Small intestine (tissue), 7 donors: ENCODE results near the gene ANKIB1. TPM values are rescaled to one million over a fixed set of nuclear protein-coding genes. Genes with fewer than 3 reads are reported as not detected.
"Not testable (repeated sequence)": the region's sequence is repeated elsewhere in the genome, so short reads cannot be mapped to it uniquely, and the experiment has no call there.

Experiments
- DNase-seq, 2 donors: peaks; one replicate each; pipeline versions ENCODE4 v3.0.0 to v3.0.0-alpha.2; 2013
- FAIRE-seq: peaks from 2 replicates; lab custom pipeline; 2012; peaks lifted over from hg19 to GRCh38; lab: Jason Lieb, UNC
- H3K27ac ChIP-seq, 3 donors: one replicate each; pipeline ENCODE4 v1.5.1; 2013; ENCODE audit warnings: low read length in 2 of 3, mild to moderate bottlenecking in 2 of 3, control low read depth in 1 of 3, inconsistent platforms in 1 of 3, low read depth in 1 of 3, moderate library complexity in 1 of 3
- H3K27me3 ChIP-seq, 3 donors: one replicate each; pipeline ENCODE4 v1.6.1; 2013; ENCODE audit warnings: low read length in 3 of 3, inconsistent platforms in 1 of 3; ENCODE audit not compliant: control insufficient read depth in 3 of 3, insufficient read depth in 3 of 3
- H3K36me3 ChIP-seq, 3 donors: one replicate each; pipeline ENCODE4 v1.6.1; 2013; ENCODE audit warnings: low read length in 3 of 3, inconsistent platforms in 1 of 3, low read depth in 1 of 3, mild to moderate bottlenecking in 1 of 3, moderate library complexity in 1 of 3; ENCODE audit not compliant: control insufficient read depth in 3 of 3, insufficient read depth in 2 of 3
- H3K4me1 ChIP-seq, 3 donors: one replicate each; pipeline ENCODE4 v1.6.1; 2013; ENCODE audit warnings: low read length in 2 of 3, inconsistent platforms in 1 of 3, low read depth in 1 of 3, mild to moderate bottlenecking in 1 of 3, moderate library complexity in 1 of 3; ENCODE audit not compliant: control insufficient read depth in 3 of 3, insufficient read depth in 2 of 3
- H3K4me3 ChIP-seq, 3 donors: one replicate each; pipeline ENCODE4 v1.5.1; 2013; ENCODE audit warnings: low read length in 3 of 3, control low read depth in 1 of 3, inconsistent platforms in 1 of 3, low read depth in 1 of 3, mild to moderate bottlenecking in 1 of 3, moderate library complexity in 1 of 3
- H3K9me3 ChIP-seq, 2 donors: one replicate each; pipeline ENCODE4 v1.6.1; 2013; ENCODE audit warnings: low read depth in 1 of 2, low read length in 1 of 2; ENCODE audit not compliant: control insufficient read depth in 2 of 2, insufficient read depth in 1 of 2
- WGBS, 3 donors: extraction: QIAGEN DNeasy Blood & Tissue Kit; methylation state at CpG; one replicate each; pipeline ENCODE4 v1.1.7; 2013; 5-methylcytosine and 5-hydroxymethylcytosine counted together
- polyA plus RNA-seq, 4 donors: library from polyadenylated mRNA; stranded (reverse) in 3 of 4; unstranded in 1 of 4; fragments of 200-250 nt in 3 of 4; fragments of 120-200 nt in 1 of 4; gene quantifications; one replicate each; pipeline versions ENCODE4 v1.2.1 to v1.2.3, GENCODE V29; 2013
- donor health status: healthy with polysubstance abuse.
- donor health status: control.
- donor health status: control.
- donor health status: Bipolar disorder and iron deficiency.
- donor health status: healthy.

ANKIB1 gene
- polyA plus RNA-seq, 4 donors = 10.8 to 37.2 (median 14.2) TPM

GRCh38 chr7:92402920-92403759 lies 157.4 kb downstream of the ANKIB1 start:
- Histone ChIP-seq H3K27me3 (no peaks in the 10 kb centered on the region), H3K36me3 (peaks cover 2 to 12% (median 7%) of the 10 kb centered on the region in 3 donors), H3K9me3 (no peaks in the 10 kb centered on the region), H3K27ac (peak overlapping the region in 1 of 3 donors; percentile 64), H3K4me1 (peaks cover 0 to 23% (median 0%) of the 10 kb centered on the region in 3 donors), H3K4me3 (no peak overlapping the region)
- no peak for FAIRE-seq
- peak; percentile 73 to 74 for DNase-seq
- WGBS, 3 donors = 48 to 59% (median 57%) methylated on average over 4 of the region's 4 CpGs

GRCh38 chr7:92403760-92404074 lies 157.9 kb downstream of the ANKIB1 start:
- FAIRE-seq = no peak
- H3K36me3 ChIP-seq = peaks cover 0 to 7% (median 3%) of the 10 kb centered on the region in 3 donors
- DNase-seq = no peak
- H3K4me3 ChIP-seq = no peak overlapping the region
- no peaks in the 10 kb centered on the region for H3K27me3 ChIP-seq
- no peaks in the 10 kb centered on the region for H3K9me3 ChIP-seq
- peak overlapping the region in 1 of 3 donors; percentile 64 for H3K27ac ChIP-seq
- H3K4me1 ChIP-seq = peaks cover 0 to 23% (median 0%) of the 10 kb centered on the region in 3 donors
- 80 to 93% (median 92%) methylated on average over 6 of the region's 6 CpGs for WGBS, 3 donors

GRCh38 chr7:92404170-92404614 lies 158.4 kb downstream of the ANKIB1 start:
- WGBS, 3 donors = 67 to 89% (median 72%) methylated on average over 6 of the region's 6 CpGs
- Histone ChIP-seq H3K27me3 (no peaks in the 10 kb centered on the region), H3K4me3 (no peak overlapping the region), H3K4me1 (peaks cover 0 to 23% (median 0%) of the 10 kb centered on the region in 3 donors), H3K27ac (no peak overlapping the region), H3K9me3 (no peaks in the 10 kb centered on the region), H3K36me3 (peaks cover 0 to 6% (median 2%) of the 10 kb centered on the region in 3 donors)
- DNase-seq = peak in 1 of 2 donors; percentile 54
- FAIRE-seq = no peak

GRCh38 chr7:92409357-92409756 lies 163.6 kb downstream of the ANKIB1 start:
- Histone ChIP-seq H3K4me3 (no peak overlapping the region), H3K9me3 (no peaks in the 10 kb centered on the region), H3K27me3 (peaks cover 0 to 5% (median 0%) of the 10 kb centered on the region in 3 donors), H3K4me1 (peaks cover 0 to 1% (median 0%) of the 10 kb centered on the region in 3 donors), H3K27ac (no peak overlapping the region), H3K36me3 (no peaks in the 10 kb centered on the region)
- 96 to 100% (median 100%) methylated on average over 1 of the region's 1 CpG for WGBS, 3 donors
- FAIRE-seq (no peak), DNase-seq (no peak)

GRCh38 chr7:92410162-92410561 lies 164.4 kb downstream of the ANKIB1 start:
- not testable (repeated sequence) for H3K4me1 ChIP-seq, H3K36me3 ChIP-seq, H3K27ac ChIP-seq, H3K27me3 ChIP-seq, FAIRE-seq, H3K4me3 ChIP-seq, H3K9me3 ChIP-seq, DNase-seq
- 92 to 95% (median 93%) methylated on average over 3 to 6 of the region's 6 CpGs for WGBS, 3 donors

DNA sequence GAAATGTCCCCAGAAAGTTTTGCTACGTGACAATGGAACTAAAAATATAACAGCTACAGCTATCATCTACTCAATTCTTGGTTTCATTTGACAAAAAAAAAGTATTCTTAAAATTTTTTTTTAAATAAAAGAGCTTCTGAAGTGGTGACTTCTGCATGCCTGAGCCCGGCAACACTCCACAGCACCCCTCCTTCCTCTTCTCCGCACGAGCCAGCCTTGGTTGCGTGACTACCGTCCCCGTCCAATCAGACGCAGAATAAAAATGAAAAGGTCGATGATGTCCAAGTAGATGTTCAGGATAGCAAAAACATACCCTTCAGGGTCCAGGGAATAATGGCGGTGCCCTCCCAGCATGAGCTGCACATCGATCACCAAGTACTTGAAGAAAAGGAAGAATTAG lies 167.0 kb downstream of the ANKIB1 start:
- no peaks in the 10 kb centered on the region for H3K36me3 ChIP-seq
- DNase-seq (no peak), FAIRE-seq (no peak)
- no peaks in the 10 kb centered on the region for H3K9me3 ChIP-seq
- peaks cover 0 to 5% (median 0%) of the 10 kb centered on the region in 3 donors for H3K27me3 ChIP-seq
- no peaks in the 10 kb centered on the region for H3K4me1 ChIP-seq
- 85 to 93% (median 87%) methylated on average over 11 of the region's 11 CpGs for WGBS, 3 donors
- H3K4me3 ChIP-seq = no peak overlapping the region
- H3K27ac ChIP-seq = no peak overlapping the region

- Histone ChIP-seq H3K9me3 (no peaks in the 10 kb centered on the region), H3K4me1 (no peaks in the 10 kb centered on the region), H3K36me3 (no peaks in the 10 kb centered on the region), H3K4me3 (no peak overlapping the region), H3K27me3 (peaks cover 0 to 5% (median 0%) of the 10 kb centered on the region in 3 donors), H3K27ac (no peak overlapping the region)
- DNase-seq (no peak), FAIRE-seq (no peak)
- 56 to 62% (median 57%) methylated on average over 5 of the region's 5 CpGs for WGBS, 3 donors
Measured at GRCh38 chr7:92413550-92413949, 167.8 kb downstream of the ANKIB1 start.

DNA sequence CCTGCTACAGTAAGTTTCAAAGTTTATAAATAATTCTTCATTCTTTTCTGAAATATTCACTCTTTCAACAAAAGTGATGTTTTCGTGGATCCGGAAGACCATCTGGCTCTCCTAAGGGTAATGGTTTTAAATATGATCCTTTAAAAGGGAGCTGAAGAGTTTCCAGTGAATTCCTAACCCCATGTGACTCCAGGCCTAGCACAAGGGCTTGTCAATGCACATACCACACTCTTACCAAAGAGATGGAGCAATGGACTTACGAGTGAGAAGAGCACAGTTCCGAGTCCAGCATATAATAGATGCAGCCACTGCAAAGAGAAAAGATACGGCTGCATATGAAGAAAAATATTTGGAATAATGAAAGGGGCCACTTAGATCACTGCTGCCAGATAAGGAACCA lies 169.5 kb downstream of the ANKIB1 start:
- Histone ChIP-seq H3K27ac (no peak overlapping the region), H3K4me1 (no peaks in the 10 kb centered on the region), H3K36me3 (no peaks in the 10 kb centered on the region), H3K27me3 (peaks cover 0 to 5% (median 0%) of the 10 kb centered on the region in 3 donors), H3K9me3 (no peaks in the 10 kb centered on the region), H3K4me3 (no peak overlapping the region)
- 78 to 94% (median 91%) methylated on average over 5 of the region's 5 CpGs for WGBS, 3 donors
- FAIRE-seq (no peak), DNase-seq (no peak)
